B cell (primary cell): Measurements from ENCODE around the gene SUPT5H. TPM values are rescaled to one million over a fixed set of nuclear protein-coding genes. Genes with fewer than 3 reads are reported as not detected.

ENCODE experiments used
- ATAC-seq: fragments of 200-7000 bp; cut with Tn5 transposase; one replicate; pipeline ENCODE4 v1.10.0; 2021; ENCODE audit warnings: low read depth, mild to moderate bottlenecking, moderate number of reproducible peaks, moderate library complexity
- CTCF ChIA-PET: fragments of 350-600 bp; sonication (Branson Sonifier 250); formaldehyde crosslinking; loops from one replicate; lab custom pipeline; 2021; ENCODE audit warnings: antibody characterized with exemption, inconsistent platforms; lab: Charles Lee
- POLR2A ChIA-PET: fragments of 350-600 bp; sonication (Branson Sonifier 250); formaldehyde crosslinking; loops from one replicate; lab custom pipeline; 2021; ENCODE audit warnings: antibody characterized with exemption; lab: Charles Lee
- DNase-seq: peaks from one replicate; pipeline ENCODE4 v3.0.0; 2013
- H2AFZ ChIP-seq: 2 replicates; pipeline ENCODE4 v1.6.1; 2012; ENCODE audit warnings: mild to moderate bottlenecking, low read depth, low read length; ENCODE audit not compliant: insufficient read depth, poor library complexity, severe bottlenecking
- H3K27ac ChIP-seq, 2 donors: 1 replicate in 1 of 2; 2 replicates in 1 of 2; pipeline ENCODE4 v1.5.1; 2012 to 2013; ENCODE audit warnings: low read length in 2 of 2, mild to moderate bottlenecking in 2 of 2, moderate library complexity in 1 of 2
- H3K27me3 ChIP-seq, 4 experiments: fragments of 200-600 bp in 1 of 4; sonication (generic) in 1 of 4; replicated peaks in 1 of 4; 1 replicate in 2 of 4; 2 replicates in 2 of 4; pipeline versions ENCODE4 v1.6.1 to v1.7.0; 2013 to 2016; ENCODE audit warnings: low read length in 3 of 4, mild to moderate bottlenecking in 2 of 4, mixed read lengths in 1 of 4, moderate library complexity in 1 of 4; ENCODE audit not compliant: insufficient read depth in 4 of 4, control insufficient read depth in 3 of 4; ENCODE audit errors: control extremely low read depth in 1 of 4
- H3K36me3 ChIP-seq, 2 experiments: replicated peaks in 1 of 2; 1 replicate in 1 of 2; 2 replicates in 1 of 2; pipeline versions ENCODE4 v1.6.1 to v1.7.1; 2013; ENCODE audit warnings: low read length in 1 of 2; ENCODE audit not compliant: insufficient read depth in 2 of 2, control insufficient read depth in 1 of 2; ENCODE audit errors: control extremely low read depth in 1 of 2, extremely low read depth in 1 of 2
- H3K4me1 ChIP-seq, 2 donors: fragments of 200-600 bp in 1 of 2; sonication (generic) in 1 of 2; 1 replicate in 1 of 2; 2 replicates in 1 of 2; pipeline versions ENCODE4 v1.5.1 to v1.6.1; 2013 to 2017; ENCODE audit warnings: low read length in 2 of 2; ENCODE audit not compliant: control insufficient read depth in 2 of 2, insufficient read depth in 2 of 2
- H3K4me2 ChIP-seq: replicated peaks from 2 replicates; pipeline ENCODE3; 2012; ENCODE audit warnings: mild to moderate bottlenecking, low read depth, low read length; ENCODE audit not compliant: poor library complexity, severe bottlenecking
- H3K4me3 ChIP-seq, 5 experiments: fragments of 200-600 bp in 1 of 5; sonication (generic) in 1 of 5; 1 replicate in 3 of 5; 2 replicates in 2 of 5; pipeline versions ENCODE4 v1.5.1 to v1.7.0; 2011 to 2016; ENCODE audit warnings: low read length in 4 of 5, mild to moderate bottlenecking in 4 of 5, low read depth in 2 of 5, control low read depth in 1 of 5, moderate library complexity in 1 of 5; ENCODE audit not compliant: insufficient read depth in 1 of 5; ENCODE audit errors: control extremely low read depth in 1 of 5, extremely low read depth in 1 of 5
- H3K79me2 ChIP-seq: fragments of 200-600 bp; sonication (generic); one replicate; pipeline ENCODE4 v1.6.0; 2016; ENCODE audit warnings: low read length; ENCODE audit not compliant: control insufficient read depth, insufficient read depth
- H3K9ac ChIP-seq: fragments of 200-600 bp; sonication (generic); 2 replicates; pipeline ENCODE4 v1.6.1; 2017; ENCODE audit warnings: mild to moderate bottlenecking, low read length, moderate library complexity
- H3K9me3 ChIP-seq, 3 donors: one replicate each; pipeline versions ENCODE4 v1.6.1 to v1.7.1; 2013; ENCODE audit warnings: low read length in 2 of 3; ENCODE audit not compliant: control insufficient read depth in 2 of 3, insufficient read depth in 1 of 3; ENCODE audit errors: control extremely low read depth in 1 of 3
- H4K20me1 ChIP-seq: 2 replicates; pipeline ENCODE4 v1.6.0; 2012; ENCODE audit warnings: mild to moderate bottlenecking, low read length; ENCODE audit not compliant: insufficient read depth, control insufficient read depth, poor library complexity, severe bottlenecking
- H3K27ac Mint-ChIP-seq: one replicate; pipeline ENCODE4 v1.8.0; 2021; ENCODE audit warnings: mixed read lengths
- H3K27me3 Mint-ChIP-seq: one replicate; pipeline ENCODE4 v1.8.0; 2021; ENCODE audit warnings: mixed read lengths
- H3K4me1 Mint-ChIP-seq: one replicate; pipeline ENCODE4 v1.8.0; 2021; ENCODE audit warnings: mixed read lengths
- H3K4me3 Mint-ChIP-seq: one replicate; pipeline ENCODE4 v1.8.0; 2021; ENCODE audit warnings: mixed read lengths
- H3K9me3 Mint-ChIP-seq: one replicate; pipeline ENCODE4 v1.8.0; 2022; ENCODE audit warnings: mixed read lengths; ENCODE audit not compliant: insufficient read depth
- CTCF ChIP-seq: fragments of 200-600 bp; IDR thresholded peaks from one replicate; pipeline ENCODE4 v1.8.0; 2022; ENCODE audit warnings: antibody characterized with exemption, mild to moderate bottlenecking
- EZH2 ChIP-seq: IDR thresholded peaks from 2 replicates; pipeline ENCODE4 v1.6.1; 2012; ENCODE audit warnings: borderline replicate concordance, low read depth, mild to moderate bottlenecking, moderate library complexity, low read length; ENCODE audit not compliant: insufficient read depth, poor library complexity, severe bottlenecking
- whole genome bisulfite sequencing: methylation state at CpG from one replicate; pipeline ENCODE4 v1.1.5; 2013; ENCODE audit warnings: missing lambda C conversion rate; ENCODE audit not compliant: insufficient coverage; 5-methylcytosine and 5-hydroxymethylcytosine counted together
- intact Hi-C: fragments of 100-400 bp; cut with micrococcal nuclease; formaldehyde crosslinking; loops from one replicate; pipeline ENCODE4 v1.10.0; 2022
- polyA plus RNA-seq: library from polyadenylated mRNA; depleted of rRNA; stranded (reverse); fragments of >200 nt; gene quantifications from 2 replicates; pipeline ENCODE4 v1.2.3, GENCODE V29; 2012
- total RNA-seq, 2 donors: library from RNA; stranded (reverse); fragments of 120-200 nt in 1 of 2; gene quantifications; 1 replicate in 1 of 2; 2 replicates in 1 of 2; pipeline versions ENCODE4 v1.2.3 to v1.2.4, GENCODE V29; 2013 to 2022

Gene SUPT5H
- total and polyA plus RNA-seq, 2 donors (not counting 1 experiment from before 2014, with no cell fraction given): 119 to 203 TPM

DNA sequence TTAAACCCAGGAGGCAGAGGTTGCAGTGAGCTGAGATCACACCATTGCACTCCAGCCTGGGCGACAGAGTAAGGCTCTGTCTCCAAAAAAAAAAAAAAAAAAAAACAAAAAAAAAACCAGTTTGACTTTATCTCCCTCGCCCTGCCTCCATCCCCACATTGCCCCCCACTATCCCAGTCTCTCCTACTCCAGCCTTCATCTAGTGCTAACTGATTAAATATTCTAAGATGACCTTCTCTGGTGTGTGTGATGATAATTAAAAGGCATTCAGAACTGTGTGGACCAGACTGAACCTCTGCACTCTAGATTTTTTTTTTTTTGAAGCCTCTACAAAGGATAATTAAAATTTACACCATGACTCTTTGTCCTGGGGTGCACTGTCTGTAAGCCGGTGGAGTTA is 47.4 kb downstream of the SUPT5H start:
- POLR2A ChIA-PET: no interaction called here
- CTCF ChIA-PET: interaction anchor here (0.6 to 1.1 kb wide), 2 partner anchors 54 to 171 kb away, joined by 3 read pairs; no protein-coding TSS in a partner anchor
- WGBS: no CpG with 5 or more reads among the region's 3 CpGs

DNA sequence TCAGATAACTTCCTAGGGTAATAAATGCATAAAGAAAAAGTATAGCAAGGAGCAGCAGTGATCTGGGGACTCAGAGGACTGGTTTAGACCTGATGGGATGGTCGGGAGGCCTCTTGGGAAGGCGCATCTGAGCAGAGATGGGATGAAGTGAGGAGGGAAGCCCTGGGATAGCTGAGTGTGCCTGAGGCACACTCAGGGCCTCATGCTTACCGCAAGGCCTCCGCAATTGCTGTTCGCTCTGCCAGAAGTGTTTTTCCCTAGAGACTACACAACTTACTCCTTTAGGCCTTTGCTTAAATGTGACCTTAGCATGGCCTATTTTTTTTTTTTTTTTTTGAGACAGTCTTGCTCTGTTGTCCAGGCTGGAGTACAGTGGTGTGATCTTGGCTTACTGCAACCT is 49.3 kb downstream of the SUPT5H start:
- Mint-ChIP-seq H3K27ac (no peak overlapping the region), H3K9me3 (no peaks in the 10 kb centered on the region), H3K27me3 (peaks cover 10% of the 10 kb centered on the region), H3K4me3 (no peak overlapping the region), H3K4me1 (peaks cover 15% of the 10 kb centered on the region)
- Histone ChIP-seq H4K20me1 (no peaks in the 10 kb centered on the region), H3K9ac (no peak overlapping the region), H3K4me3 (no peak overlapping the region), H3K27ac (no peak overlapping the region), H3K79me2 (no peaks in the 10 kb centered on the region), H3K27me3 (peaks cover 0 to 21% (median 8%) of the 10 kb centered on the region in 4 experiments), H3K9me3 (no peaks in the 10 kb centered on the region), H3K4me2 (no peak overlapping the region), H3K36me3 (peaks cover 2 to 6% of the 10 kb centered on the region in 2 experiments), H3K4me1 (peaks cover 20 to 21% of the 10 kb centered on the region in 2 donors), H2AFZ (no peak overlapping the region)
- TF ChIP-seq EZH2 (no peak), CTCF (no peak)
- POLR2A ChIA-PET: no interaction called here
- CTCF ChIA-PET: interaction anchor here (1.4 kb wide), 1 partner anchor 9 kb away, joined by 3 read pairs; no protein-coding TSS in a partner anchor
- ATAC-seq (no peak), DNase-seq (no peak)
- 97% methylated on average over 5 of the region's 5 CpGs for WGBS
- intact Hi-C loops: no loop called here

More for the DNA sequence above, 47.4 kb downstream of the SUPT5H start:
- Histone ChIP-seq H3K4me1 (peaks cover 2 to 3% of the 10 kb centered on the region in 2 donors), H2AFZ (no peak overlapping the region), H3K27me3 (peaks cover 0 to 3% (median 0%) of the 10 kb centered on the region in 4 experiments), H3K9ac (no peak overlapping the region), H3K9me3 (no peaks in the 10 kb centered on the region), H4K20me1 (no peaks in the 10 kb centered on the region), H3K4me2 (no peak overlapping the region), H3K4me3 (no peak overlapping the region), H3K79me2 (no peaks in the 10 kb centered on the region), H3K27ac (no peak overlapping the region), H3K36me3 (peaks cover 2 to 25% of the 10 kb centered on the region in 2 experiments)
- Mint-ChIP-seq H3K4me1 (peaks cover under 1% of the 10 kb centered on the region), H3K9me3 (no peaks in the 10 kb centered on the region), H3K4me3 (no peak overlapping the region), H3K27me3 (no peaks in the 10 kb centered on the region), H3K27ac (no peak overlapping the region)
- ATAC-seq (no peak), DNase-seq (no peak)
- intact Hi-C loops: no loop called here
- TF ChIP-seq CTCF: no peak
